Endothelial cell of umbilical vein (primary cell): Measurements from ENCODE around the gene DACT1. TPM values are rescaled to one million over a fixed set of nuclear protein-coding genes. Genes with fewer than 3 reads are reported as not detected.

Experiments used
- BruUV-seq: library from RNA; stranded (reverse); fragments of 400-500 nt; replicated peaks from 2 replicates; lab custom pipeline; 2021; lab: Mats Ljungman, UMichigan
- CTCF ChIA-PET: fragments of 300-600, 350-600 bp; sonication (Branson Sonifier 250); formaldehyde crosslinking; loops from one replicate; lab custom pipeline; 2021; ENCODE audit warnings: antibody characterized with exemption, inconsistent platforms; lab: Charles Lee
- POLR2A ChIA-PET: fragments of 300-600, 350-600 bp; sonication (Branson Sonifier 250); formaldehyde crosslinking; loops from one replicate; lab custom pipeline; 2021; ENCODE audit warnings: antibody characterized with exemption, inconsistent platforms; lab: Charles Lee
- DNase-seq: peaks from one replicate; pipeline ENCODE4 v3.0.0-alpha.2; 2011; ENCODE audit warnings: low read depth, low spot score
- FAIRE-seq: peaks from 2 replicates; lab custom pipeline; 2011; peaks lifted over from hg19 to GRCh38; lab: Jason Lieb, UNC
- H2AFZ ChIP-seq: 2 replicates; pipeline ENCODE4 v1.6.0; 2012; ENCODE audit warnings: low read depth, low read length, control low read depth, inconsistent platforms
- H3K27ac ChIP-seq: 2 replicates; pipeline ENCODE4 v1.5.1; 2011; ENCODE audit warnings: low read depth, mild to moderate bottlenecking, control low read depth, low read length, moderate library complexity; ENCODE audit not compliant: insufficient read depth
- H3K27me3 ChIP-seq, 2 experiments: 2 replicates each; pipeline versions ENCODE4 v1.6.0 to v1.6.1; 2011; ENCODE audit warnings: low read length in 2 of 2, mixed read lengths in 1 of 2; ENCODE audit not compliant: control insufficient read depth in 2 of 2, insufficient read depth in 2 of 2
- H3K36me3 ChIP-seq, 2 experiments: 2 replicates in 1 of 2; 3 replicates in 1 of 2; pipeline ENCODE4 v1.5.1; 2011; ENCODE audit warnings: low read length in 2 of 2, mild to moderate bottlenecking in 1 of 2, moderate library complexity in 1 of 2; ENCODE audit not compliant: control insufficient read depth in 2 of 2, insufficient read depth in 2 of 2; ENCODE audit errors: extremely low read depth in 1 of 2
- H3K4me1 ChIP-seq: 3 replicates; pipeline ENCODE4 v1.5.1; 2011; ENCODE audit warnings: mild to moderate bottlenecking, low read length; ENCODE audit not compliant: control insufficient read depth, insufficient read depth; ENCODE audit errors: extremely low read depth
- H3K4me2 ChIP-seq: 2 replicates; pipeline ENCODE4 v1.6.1; 2011; ENCODE audit warnings: low read length, control low read depth, mixed read lengths; ENCODE audit not compliant: insufficient read depth
- H3K4me3 ChIP-seq, 3 experiments: fragments of 200-600 bp in 1 of 3; sonication (generic), shearing (Covaris generic) in 1 of 3; replicated peaks in 1 of 3; 2 replicates each; pipeline ENCODE4 v1.5.1; 2011 to 2016; ENCODE audit warnings: control low read depth in 3 of 3, low read length in 3 of 3, mild to moderate bottlenecking in 2 of 3, inconsistent platforms in 1 of 3, low read depth in 1 of 3, moderate library complexity in 1 of 3; ENCODE audit not compliant: insufficient read depth in 1 of 3
- H3K79me2 ChIP-seq: 2 replicates; pipeline ENCODE4 v1.6.0; 2012; ENCODE audit warnings: low read length, inconsistent platforms; ENCODE audit not compliant: control insufficient read depth, insufficient read depth
- H3K9ac ChIP-seq: replicated peaks from 2 replicates; pipeline ENCODE3; 2011; ENCODE audit warnings: low read length, control low read depth; ENCODE audit not compliant: insufficient read depth; ENCODE audit errors: extremely low read depth
- H3K9me1 ChIP-seq: replicated peaks from 3 replicates; pipeline ENCODE4 v1.6.0; 2011; ENCODE audit warnings: mild to moderate bottlenecking, low read length; ENCODE audit not compliant: control insufficient read depth, insufficient read depth; ENCODE audit errors: extremely low read depth
- H3K9me3 ChIP-seq: replicated peaks from 2 replicates; pipeline ENCODE4 v1.5.1; 2012; ENCODE audit warnings: low read length, inconsistent platforms; ENCODE audit not compliant: control insufficient read depth, insufficient read depth
- H4K20me1 ChIP-seq: replicated peaks from 2 replicates; pipeline ENCODE3; 2011; ENCODE audit warnings: mild to moderate bottlenecking, low read length; ENCODE audit not compliant: control insufficient read depth, insufficient read depth; ENCODE audit errors: extremely low read depth
- CTCF ChIP-seq, 2 donors: IDR thresholded peaks; 1 replicate in 1 of 2; 2 replicates in 1 of 2; pipeline ENCODE4 v1.5.1; 2011; ENCODE audit warnings: low read length in 2 of 2, mild to moderate bottlenecking in 2 of 2, moderate library complexity in 2 of 2, control low read depth in 1 of 2, inconsistent platforms in 1 of 2, low read depth in 1 of 2; ENCODE audit not compliant: insufficient read depth in 1 of 2; ENCODE audit errors: extremely low read depth in 1 of 2
- EZH2 ChIP-seq: IDR thresholded peaks from 2 replicates; pipeline ENCODE4 v1.6.1; 2012; ENCODE audit warnings: borderline replicate concordance, low read depth, mild to moderate bottlenecking, moderate library complexity, low read length, inconsistent platforms; ENCODE audit not compliant: severe bottlenecking
- FOS ChIP-seq: IDR thresholded peaks from 2 replicates; pipeline ENCODE4 v1.6.1; 2011; ENCODE audit warnings: mild to moderate bottlenecking, low read length, moderate library complexity, borderline replicate concordance; ENCODE audit not compliant: insufficient read depth
- GATA2 ChIP-seq: IDR thresholded peaks from 2 replicates; pipeline ENCODE4 v1.7.0; 2011; ENCODE audit warnings: low read depth, mild to moderate bottlenecking, moderate library complexity, mixed read lengths, low read length; ENCODE audit not compliant: insufficient read length, insufficient read depth
- JUN ChIP-seq: IDR thresholded peaks from 2 replicates; pipeline ENCODE4 v1.6.1; 2011; ENCODE audit warnings: borderline replicate concordance, low read depth; ENCODE audit not compliant: insufficient read length, insufficient read depth
- MAX ChIP-seq: IDR thresholded peaks from 2 replicates; pipeline ENCODE4 v1.6.1; 2011; ENCODE audit not compliant: insufficient read depth, insufficient read length
- MYC ChIP-seq: IDR thresholded peaks from one replicate; pipeline ENCODE4 v1.6.1; 2011; ENCODE audit warnings: mild to moderate bottlenecking, low read depth, low read length
- POLR2A ChIP-seq: IDR thresholded peaks from 2 replicates; pipeline ENCODE4 v1.6.1; 2012; ENCODE audit warnings: low read depth, mild to moderate bottlenecking, control low read depth, low read length
- POLR2AphosphoS5 ChIP-seq: IDR thresholded peaks from 2 replicates; pipeline ENCODE4 v1.6.1; 2012; ENCODE audit warnings: low read depth, mild to moderate bottlenecking, control low read depth, low read length, moderate library complexity; ENCODE audit not compliant: insufficient read depth
- dilution Hi-C: fragments of 300-500 bp; cut with MboI; formaldehyde crosslinking; loops from one replicate; pipeline ENCODE4 v1.15.0; 2019; ENCODE audit warnings: low sequenced_read_pairs; ENCODE audit not compliant: extremely low pct_ligation_motif_present
- intact Hi-C: fragments of 100-400 bp; cut with micrococcal nuclease; formaldehyde crosslinking; loops from one replicate; pipeline ENCODE4 v1.10.0; 2022
- polyA plus RNA-seq, 4 experiments: library from polyadenylated mRNA; depleted of rRNA in 3 of 4; stranded (reverse) in 3 of 4; unstranded in 1 of 4; fragments of >200 nt; gene quantifications; 2 replicates each; pipeline versions ENCODE4 v1.2.1 to v1.2.3, GENCODE V29; 2011 to 2012; ENCODE audit warnings: missing spikeins in 1 of 4
- total RNA-seq: library from RNA; stranded (reverse); gene quantifications from 2 replicates; pipeline ENCODE4 v1.2.3, GENCODE V29; 2021

DACT1 gene
- total and polyA plus RNA-seq, 2 donors (not counting 3 experiments of a cell fraction or from before 2014, with no cell fraction given): 0.21 to 0.27 TPM

- FAIRE-seq (no peak), DNase-seq (no peak)
- CTCF ChIA-PET: no interaction called here
- no peak overlapping the region for H3K4me2 ChIP-seq
- POLR2A ChIA-PET: no interaction called here
- no peaks in the 10 kb centered on the region for H3K9me1 ChIP-seq
- no peaks in the 10 kb centered on the region for H3K9me3 ChIP-seq
- TF ChIP-seq MYC (no peak), POLR2A (no peak), POLR2AphosphoS5 (no peak), EZH2 (no peak), MAX (no peak), JUN (no peak), GATA2 (no peak), FOS (no peak)
- H3K79me2 ChIP-seq: no peaks in the 10 kb centered on the region
- dilution Hi-C loops (no loop called here), intact Hi-C loops (no loop called here)
- no peak overlapping the region for H2AFZ ChIP-seq
- no peaks in the 10 kb centered on the region for H3K4me1 ChIP-seq
- H3K27me3 ChIP-seq: peaks cover 15 to 22% of the 10 kb centered on the region in 2 experiments
- no peak overlapping the region for H3K27ac ChIP-seq
- H3K36me3 ChIP-seq: no peaks in the 10 kb centered on the region
- no peak overlapping the region for H3K9ac ChIP-seq
- H3K4me3 ChIP-seq: no peak overlapping the region
- no TSS peak for BruUV-seq
- H4K20me1 ChIP-seq: no peaks in the 10 kb centered on the region
Observed at GRCh38 chr14:58629281-58629680, 8.5 kb upstream of the DACT1 start.

GRCh38 chr14:58631732-58632131 lies 6.0 kb upstream of the DACT1 start:
- Histone ChIP-seq H3K9me3 (no peaks in the 10 kb centered on the region), H3K27me3 (peaks cover 26 to 46% of the 10 kb centered on the region in 2 experiments), H3K9ac (no peak overlapping the region), H3K27ac (no peak overlapping the region), H3K4me3 (no peak overlapping the region), H4K20me1 (no peaks in the 10 kb centered on the region), H3K36me3 (no peaks in the 10 kb centered on the region), H2AFZ (no peak overlapping the region), H3K79me2 (no peaks in the 10 kb centered on the region), H3K9me1 (no peaks in the 10 kb centered on the region), H3K4me2 (no peak overlapping the region), H3K4me1 (no peaks in the 10 kb centered on the region)
- POLR2A ChIA-PET: no interaction called here
- CTCF ChIA-PET: no interaction called here
- dilution Hi-C loops (no loop called here), intact Hi-C loops (no loop called here)
- BruUV-seq: no TSS peak
- no peak for TF ChIP-seq MAX
- no peak for TF ChIP-seq MYC
- no peak for TF ChIP-seq POLR2A
- TF ChIP-seq JUN: no peak
- no peak for TF ChIP-seq EZH2
- TF ChIP-seq GATA2: no peak
- no peak for TF ChIP-seq CTCF (IDR thresholded peaks at IDR 0.05; ENCODE audit: extremely low read depth in 1 of 2, insufficient read depth in 1 of 2, low read depth in 1 of 2, low read length in 2 of 2)
- no peak for TF ChIP-seq FOS
- TF ChIP-seq POLR2AphosphoS5: no peak
- no peak for FAIRE-seq
- DNase-seq: no peak
